DND-41 (cell line): ENCODE results near the gene CHAC1.

Experiments used
- ATAC-seq: fragments of 200-7000 bp; cut with Tn5 transposase; 3 replicates; pipeline ENCODE4 v1.9.1; 2021; ENCODE audit warnings: low read depth; ENCODE audit not compliant: insufficient read depth
- DNase-seq: peaks from one replicate; pipeline ENCODE4 v3.0.0-alpha.2; 2020
- H2AFZ ChIP-seq: 2 replicates; pipeline ENCODE4 v1.6.0; 2012; ENCODE audit warnings: low read depth, low read length
- H3K27ac ChIP-seq: 2 replicates; pipeline ENCODE4 v1.5.1; 2012; ENCODE audit warnings: low read length, inconsistent platforms
- H3K27me3 ChIP-seq: fragments of 200-600 bp; sonication (generic); 2 replicates; pipeline ENCODE4 v1.6.0; 2012; ENCODE audit warnings: low read length, mild to moderate bottlenecking, inconsistent platforms; ENCODE audit not compliant: insufficient read depth, poor library complexity
- H3K36me3 ChIP-seq: 2 replicates; pipeline ENCODE4 v1.5.1; 2012; ENCODE audit warnings: low read length, inconsistent platforms; ENCODE audit not compliant: insufficient read depth
- H3K4me1 ChIP-seq: 2 replicates; pipeline ENCODE4 v1.5.1; 2012; ENCODE audit warnings: mild to moderate bottlenecking, low read length; ENCODE audit not compliant: insufficient read depth
- H3K4me2 ChIP-seq: 2 replicates; pipeline ENCODE4 v1.6.0; 2012; ENCODE audit warnings: mild to moderate bottlenecking, moderate library complexity, low read length, inconsistent platforms; ENCODE audit not compliant: insufficient read depth
- H3K4me3 ChIP-seq, 2 experiments: fragments of 200-600 bp in 1 of 2; shearing (Covaris generic) in 1 of 2; 2 replicates each; pipeline ENCODE4 v1.5.1; 2012 to 2016; ENCODE audit warnings: inconsistent platforms in 2 of 2, low read length in 2 of 2, mild to moderate bottlenecking in 2 of 2, low read depth in 1 of 2, moderate library complexity in 1 of 2
- H3K79me2 ChIP-seq: 2 replicates; pipeline ENCODE4 v1.6.0; 2012; ENCODE audit warnings: low read length, inconsistent platforms; ENCODE audit not compliant: insufficient read depth
- H3K9ac ChIP-seq: 2 replicates; pipeline ENCODE4 v1.6.0; 2012; ENCODE audit warnings: low read depth, mild to moderate bottlenecking, inconsistent platforms, low read length, moderate library complexity
- H3K9me3 ChIP-seq: 2 replicates; pipeline ENCODE4 v1.5.1; 2012; ENCODE audit warnings: low read length, moderate library complexity, mild to moderate bottlenecking, inconsistent platforms; ENCODE audit not compliant: insufficient read depth, severe bottlenecking
- H4K20me1 ChIP-seq: 2 replicates; pipeline ENCODE4 v1.6.0; 2012; ENCODE audit warnings: low read length; ENCODE audit not compliant: insufficient read depth
- EZH2 ChIP-seq: IDR thresholded peaks from 3 replicates; pipeline ENCODE4 v1.6.1; 2012; ENCODE audit warnings: borderline replicate concordance, low read depth, mild to moderate bottlenecking, moderate library complexity, low read length, inconsistent platforms; ENCODE audit not compliant: severe bottlenecking
- TF ChIP-seq, protein P1 (sequence below): IDR thresholded peaks from 2 replicates; pipeline ENCODE4 v1.5.1; 2012; ENCODE audit warnings: borderline replicate concordance, low read length, moderate library complexity, mild to moderate bottlenecking; ENCODE audit not compliant: poor library complexity, severe bottlenecking; ENCODE audit errors: extremely low read depth

The CHAC1 gene

GRCh38 chr15:40990080-40990479 lies 36.8 kb downstream of the CHAC1 start:
- H3K9me3 ChIP-seq: no peaks in the 10 kb centered on the region
- DNase-seq: no peak
- H3K4me2 ChIP-seq: no peak overlapping the region
- TF ChIP-seq, protein P1, sequence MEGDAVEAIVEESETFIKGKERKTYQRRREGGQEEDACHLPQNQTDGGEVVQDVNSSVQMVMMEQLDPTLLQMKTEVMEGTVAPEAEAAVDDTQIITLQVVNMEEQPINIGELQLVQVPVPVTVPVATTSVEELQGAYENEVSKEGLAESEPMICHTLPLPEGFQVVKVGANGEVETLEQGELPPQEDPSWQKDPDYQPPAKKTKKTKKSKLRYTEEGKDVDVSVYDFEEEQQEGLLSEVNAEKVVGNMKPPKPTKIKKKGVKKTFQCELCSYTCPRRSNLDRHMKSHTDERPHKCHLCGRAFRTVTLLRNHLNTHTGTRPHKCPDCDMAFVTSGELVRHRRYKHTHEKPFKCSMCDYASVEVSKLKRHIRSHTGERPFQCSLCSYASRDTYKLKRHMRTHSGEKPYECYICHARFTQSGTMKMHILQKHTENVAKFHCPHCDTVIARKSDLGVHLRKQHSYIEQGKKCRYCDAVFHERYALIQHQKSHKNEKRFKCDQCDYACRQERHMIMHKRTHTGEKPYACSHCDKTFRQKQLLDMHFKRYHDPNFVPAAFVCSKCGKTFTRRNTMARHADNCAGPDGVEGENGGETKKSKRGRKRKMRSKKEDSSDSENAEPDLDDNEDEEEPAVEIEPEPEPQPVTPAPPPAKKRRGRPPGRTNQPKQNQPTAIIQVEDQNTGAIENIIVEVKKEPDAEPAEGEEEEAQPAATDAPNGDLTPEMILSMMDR: no peak
- TF ChIP-seq EZH2: no peak
- H3K27me3 ChIP-seq: no peaks in the 10 kb centered on the region
- H3K4me3 ChIP-seq: no peak overlapping the region
- no peaks in the 10 kb centered on the region for H3K4me1 ChIP-seq
- H3K27ac ChIP-seq: no peak overlapping the region
- no peaks in the 10 kb centered on the region for H3K79me2 ChIP-seq
- H4K20me1 ChIP-seq: no peaks in the 10 kb centered on the region
- H2AFZ ChIP-seq: no peak overlapping the region
- peaks cover 78% of the 10 kb centered on the region for H3K36me3 ChIP-seq
- no peak for ATAC-seq
- H3K9ac ChIP-seq: no peak overlapping the region

GRCh38 chr15:40990789-40991188 lies 37.5 kb downstream of the CHAC1 start:
- Histone ChIP-seq H4K20me1 (no peaks in the 10 kb centered on the region), H3K79me2 (no peaks in the 10 kb centered on the region), H3K4me1 (no peaks in the 10 kb centered on the region), H3K9me3 (no peaks in the 10 kb centered on the region), H2AFZ (no peak overlapping the region), H3K9ac (no peak overlapping the region), H3K4me3 (no peak overlapping the region), H3K27me3 (no peaks in the 10 kb centered on the region), H3K27ac (no peak overlapping the region), H3K36me3 (peaks cover 78% of the 10 kb centered on the region), H3K4me2 (no peak overlapping the region)
- TF ChIP-seq, protein P1: no peak
- TF ChIP-seq EZH2: no peak
- DNase-seq (no peak), ATAC-seq (no peak)

DNA sequence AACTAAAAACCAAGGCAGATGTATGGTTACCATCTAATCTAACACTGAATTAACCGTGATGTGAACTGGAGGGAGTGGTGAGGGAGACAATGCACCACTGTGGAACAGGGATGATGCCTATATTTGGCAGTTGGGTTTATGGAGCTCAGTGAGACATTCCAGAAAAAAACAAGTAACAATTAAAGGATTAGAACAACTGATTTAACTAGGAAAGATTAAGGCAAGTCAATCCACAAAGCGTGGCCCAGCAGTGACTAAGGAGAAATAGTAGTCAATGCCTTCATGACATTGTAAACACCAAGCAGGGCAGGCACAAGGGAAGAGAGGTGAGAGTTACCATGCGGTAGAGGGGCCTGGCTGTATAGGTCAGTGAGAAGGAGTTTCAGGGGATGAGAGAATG lies 38.1 kb downstream of the CHAC1 start:
- Histone ChIP-seq H3K79me2 (no peaks in the 10 kb centered on the region), H3K4me2 (no peak overlapping the region), H2AFZ (no peak overlapping the region), H3K27ac (no peak overlapping the region), H3K36me3 (peaks cover 78% of the 10 kb centered on the region), H3K4me3 (no peak overlapping the region), H3K4me1 (no peaks in the 10 kb centered on the region), H4K20me1 (no peaks in the 10 kb centered on the region), H3K9ac (no peak overlapping the region), H3K9me3 (no peaks in the 10 kb centered on the region), H3K27me3 (no peaks in the 10 kb centered on the region)
- no peak for DNase-seq
- TF ChIP-seq, protein P1: no peak
- no peak for TF ChIP-seq EZH2
- ATAC-seq: no peak

- no peaks in the 10 kb centered on the region for H4K20me1 ChIP-seq
- H3K36me3 ChIP-seq: peaks cover 78% of the 10 kb centered on the region
- no peaks in the 10 kb centered on the region for H3K79me2 ChIP-seq
- H3K4me1 ChIP-seq: no peaks in the 10 kb centered on the region
- no peak overlapping the region for H3K27ac ChIP-seq
- H3K9me3 ChIP-seq: no peaks in the 10 kb centered on the region
- DNase-seq (no peak), ATAC-seq (no peak)
- no peaks in the 10 kb centered on the region for H3K27me3 ChIP-seq
- no peak overlapping the region for H2AFZ ChIP-seq
- no peak overlapping the region for H3K4me3 ChIP-seq
- no peak for TF ChIP-seq EZH2
- TF ChIP-seq, protein P1: no peak
- H3K9ac ChIP-seq: no peak overlapping the region
- no peak overlapping the region for H3K4me2 ChIP-seq
Observed at GRCh38 chr15:40992241-40992741, 39.0 kb downstream of the CHAC1 start.
